Measurements from ENCODE around the gene ARHGAP6. TPM values are rescaled to one million over a fixed set of nuclear protein-coding genes. Genes with fewer than 3 reads are reported as not detected.

Gene ARHGAP6
- total and polyA plus RNA-seq, 2 of the 13 experiments (the other 11 are each of a cell fraction or from before 2014, with no cell fraction given): 0.11 TPM; not detected in 1

DNA sequence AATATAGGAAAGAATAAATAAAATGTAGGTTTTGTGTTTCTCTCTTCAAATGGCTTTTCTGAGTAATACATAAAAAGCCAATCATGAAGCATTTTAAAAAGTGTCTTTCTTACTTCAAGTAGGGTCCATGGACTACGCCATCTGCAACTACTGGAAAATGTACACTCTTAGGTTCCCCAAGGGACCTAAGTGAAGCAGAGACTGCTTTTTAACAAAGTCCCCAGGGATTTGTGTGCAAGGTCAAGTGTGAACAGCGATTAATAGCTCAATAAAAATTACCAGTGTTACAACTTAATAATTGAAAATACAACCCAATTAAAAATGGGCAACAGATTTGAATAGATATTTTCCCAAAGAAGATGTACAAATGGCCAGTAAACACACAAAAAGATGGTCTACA, 84.9 kb downstream of the ARHGAP6 start (continued):
- TF ChIP-seq HNRNPLL (IDR thresholded peaks at IDR 0.05; ENCODE audit: low read depth, low read length, poor library complexity, severe bottlenecking) (no peak), MIXL1 (CRISPR knock-in tag; IDR thresholded peaks at IDR 0.05) (no peak), ZNF7 (CRISPR knock-in tag; IDR thresholded peaks at IDR 0.05) (no peak), CCDC6 (CRISPR knock-in tag; IDR thresholded peaks at IDR 0.05) (no peak), TCF7L2 (IDR thresholded peaks at IDR 0.05; ENCODE audit: low read depth, low read length) (no peak)
- TF ChIP-seq, protein P1, sequence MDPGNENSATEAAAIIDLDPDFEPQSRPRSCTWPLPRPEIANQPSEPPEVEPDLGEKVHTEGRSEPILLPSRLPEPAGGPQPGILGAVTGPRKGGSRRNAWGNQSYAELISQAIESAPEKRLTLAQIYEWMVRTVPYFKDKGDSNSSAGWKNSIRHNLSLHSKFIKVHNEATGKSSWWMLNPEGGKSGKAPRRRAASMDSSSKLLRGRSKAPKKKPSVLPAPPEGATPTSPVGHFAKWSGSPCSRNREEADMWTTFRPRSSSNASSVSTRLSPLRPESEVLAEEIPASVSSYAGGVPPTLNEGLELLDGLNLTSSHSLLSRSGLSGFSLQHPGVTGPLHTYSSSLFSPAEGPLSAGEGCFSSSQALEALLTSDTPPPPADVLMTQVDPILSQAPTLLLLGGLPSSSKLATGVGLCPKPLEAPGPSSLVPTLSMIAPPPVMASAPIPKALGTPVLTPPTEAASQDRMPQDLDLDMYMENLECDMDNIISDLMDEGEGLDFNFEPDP (CRISPR knock-in tag; conservative IDR thresholded peaks at IDR 0.05): no peak
- TF ChIP-seq, protein P2, sequence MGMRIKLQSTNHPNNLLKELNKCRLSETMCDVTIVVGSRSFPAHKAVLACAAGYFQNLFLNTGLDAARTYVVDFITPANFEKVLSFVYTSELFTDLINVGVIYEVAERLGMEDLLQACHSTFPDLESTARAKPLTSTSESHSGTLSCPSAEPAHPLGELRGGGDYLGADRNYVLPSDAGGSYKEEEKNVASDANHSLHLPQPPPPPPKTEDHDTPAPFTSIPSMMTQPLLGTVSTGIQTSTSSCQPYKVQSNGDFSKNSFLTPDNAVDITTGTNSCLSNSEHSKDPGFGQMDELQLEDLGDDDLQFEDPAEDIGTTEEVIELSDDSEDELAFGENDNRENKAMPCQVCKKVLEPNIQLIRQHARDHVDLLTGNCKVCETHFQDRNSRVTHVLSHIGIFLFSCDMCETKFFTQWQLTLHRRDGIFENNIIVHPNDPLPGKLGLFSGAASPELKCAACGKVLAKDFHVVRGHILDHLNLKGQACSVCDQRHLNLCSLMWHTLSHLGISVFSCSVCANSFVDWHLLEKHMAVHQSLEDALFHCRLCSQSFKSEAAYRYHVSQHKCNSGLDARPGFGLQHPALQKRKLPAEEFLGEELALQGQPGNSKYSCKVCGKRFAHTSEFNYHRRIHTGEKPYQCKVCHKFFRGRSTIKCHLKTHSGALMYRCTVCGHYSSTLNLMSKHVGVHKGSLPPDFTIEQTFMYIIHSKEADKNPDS (CRISPR knock-in tag; IDR thresholded peaks at IDR 0.05): no peak

DNA sequence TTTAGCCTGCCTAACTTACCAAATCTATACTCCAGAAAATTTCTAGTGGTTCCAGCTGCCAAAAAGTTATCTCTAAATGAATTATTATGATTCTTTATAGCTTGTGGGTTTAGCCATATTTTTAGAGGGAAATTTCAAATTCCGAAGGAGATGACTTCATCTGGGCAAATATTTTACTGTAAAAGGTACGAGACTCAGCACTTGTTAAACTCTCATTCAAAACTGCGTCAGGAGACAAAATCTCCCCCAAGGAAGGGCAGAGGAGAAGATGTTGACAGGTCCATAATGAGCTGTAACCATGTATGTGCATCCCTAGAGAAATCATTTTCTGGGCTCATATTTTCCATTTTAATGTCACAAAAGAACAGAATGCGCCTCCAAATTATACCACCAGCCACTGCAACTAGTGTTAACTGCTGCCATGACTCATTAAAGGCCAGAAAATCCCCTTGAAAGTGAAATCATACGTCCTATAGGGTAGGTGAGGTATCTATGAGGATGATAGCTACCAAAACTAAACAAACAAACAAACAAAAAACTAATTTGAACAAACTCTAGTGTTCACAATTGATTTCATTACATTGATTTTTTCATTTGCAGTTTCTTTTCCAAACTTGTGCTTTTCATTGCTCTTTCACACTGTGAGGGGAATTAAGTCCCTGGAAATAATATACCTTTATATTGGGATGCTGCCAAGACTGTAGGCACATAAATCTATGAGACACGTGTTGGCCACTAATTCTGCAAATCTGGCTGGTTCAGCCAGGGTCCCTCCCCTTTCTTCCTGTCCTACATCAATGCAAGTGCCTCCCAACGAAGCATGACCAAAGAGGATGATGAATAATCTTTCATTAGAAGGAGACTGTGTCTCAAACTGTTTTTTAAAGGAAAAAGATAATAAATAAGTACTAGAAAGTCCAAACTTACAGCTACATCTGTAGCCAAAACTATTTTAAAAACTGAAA, 85.8 kb downstream of the ARHGAP6 start:
- Histone ChIP-seq H2AFZ (ENCODE audit: low read length) (no peak overlapping the region), H3K4me3 (replicated peaks in 1 of 3; ENCODE audit: insufficient read depth in 1 of 3, low read depth in 2 of 3, low read length in 3 of 3) (no peak overlapping the region), H3K9ac (ENCODE audit: insufficient read depth, low read depth, low read length) (no peak overlapping the region), H3K27me3 (ENCODE audit: control insufficient read depth in 1 of 2, insufficient read depth in 2 of 2, low read length in 2 of 2) (no peaks in the 10 kb centered on the region), H3K27ac (ENCODE audit: extremely low read length, insufficient read depth, low read length) (no peak overlapping the region), H3K36me3 (replicated peaks in 1 of 2; ENCODE audit: control insufficient read depth in 1 of 2, insufficient read depth in 2 of 2, low read length in 2 of 2) (no peaks in the 10 kb centered on the region), H4K20me1 (ENCODE audit: insufficient read depth, low read length) (no peaks in the 10 kb centered on the region), H3K9me3 (ENCODE audit: low read length) (no peaks in the 10 kb centered on the region), H3K79me2 (ENCODE audit: insufficient read depth, low read length) (no peaks in the 10 kb centered on the region), H3K4me2 (ENCODE audit: low read depth, low read length) (no peak overlapping the region), H3K4me1 (ENCODE audit: insufficient read depth, low read length) (no peaks in the 10 kb centered on the region)
- no peak for ATAC-seq
- no peak for DNase-seq (ENCODE audit: low spot score)
- ChIA-PET POLR2A (no interaction called here), CTCF (ENCODE audit: low intra/inter-chr PET ratio, low total read pairs) (no interaction called here)
- BruUV-seq (replicated peaks): no TSS peak
- in situ Hi-C loops (cut with HindIII; ENCODE audit: extremely low pct_ligation_motif_present, low pct_unique_long_range_greater_than_20kb) (no loop called here), intact Hi-C loops (cut with micrococcal nuclease; ENCODE audit: unreplicated experiment) (no loop called here)
- no peak for FAIRE-seq
- WGBS (ENCODE audit: low lambda C conversion rate): 2% methylated on average over 6 of the region's 7 CpGs
- TF ChIP-seq MAF1 (CRISPR knock-in tag; IDR thresholded peaks at IDR 0.05; ENCODE audit: borderline replicate concordance) (no peak), RCOR2 (CRISPR knock-in tag; IDR thresholded peaks at IDR 0.05) (no peak), PHF5A (CRISPR knock-in tag; IDR thresholded peaks at IDR 0.05; ENCODE audit: low read depth, unreplicated experiment) (no peak), ZNF34 (CRISPR knock-in tag; IDR thresholded peaks at IDR 0.05; ENCODE audit: borderline replicate concordance) (no peak), TP53 (CRISPR knock-in tag; conservative IDR thresholded peaks at IDR 0.05) (no peak), ZNF703 (CRISPR knock-in tag; IDR thresholded peaks at IDR 0.05; ENCODE audit: borderline replicate concordance) (no peak), ZNF12 (CRISPR knock-in tag; IDR thresholded peaks at IDR 0.05) (no peak), PAF1 (CRISPR knock-in tag; IDR thresholded peaks at IDR 0.05) (no peak), PHF8 (CRISPR knock-in tag; IDR thresholded peaks at IDR 0.05) (no peak), ZNF180 (CRISPR knock-in tag; IDR thresholded peaks at IDR 0.05; ENCODE audit: borderline replicate concordance, low read depth) (no peak), ZNF335 (CRISPR knock-in tag; IDR thresholded peaks at IDR 0.05) (no peak)
- TF ChIP-seq, protein P3, sequence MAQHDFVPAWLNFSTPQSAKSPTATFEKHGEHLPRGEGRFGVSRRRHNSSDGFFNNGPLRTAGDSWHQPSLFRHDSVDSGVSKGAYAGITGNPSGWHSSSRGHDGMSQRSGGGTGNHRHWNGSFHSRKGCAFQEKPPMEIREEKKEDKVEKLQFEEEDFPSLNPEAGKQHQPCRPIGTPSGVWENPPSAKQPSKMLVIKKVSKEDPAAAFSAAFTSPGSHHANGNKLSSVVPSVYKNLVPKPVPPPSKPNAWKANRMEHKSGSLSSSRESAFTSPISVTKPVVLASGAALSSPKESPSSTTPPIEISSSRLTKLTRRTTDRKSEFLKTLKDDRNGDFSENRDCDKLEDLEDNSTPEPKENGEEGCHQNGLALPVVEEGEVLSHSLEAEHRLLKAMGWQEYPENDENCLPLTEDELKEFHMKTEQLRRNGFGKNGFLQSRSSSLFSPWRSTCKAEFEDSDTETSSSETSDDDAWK (CRISPR knock-in tag; IDR thresholded peaks at IDR 0.05): no peak

All from HepG2 (cell line).